ENCODE data around the gene ACBD4.

ACBD4 gene

DNA sequence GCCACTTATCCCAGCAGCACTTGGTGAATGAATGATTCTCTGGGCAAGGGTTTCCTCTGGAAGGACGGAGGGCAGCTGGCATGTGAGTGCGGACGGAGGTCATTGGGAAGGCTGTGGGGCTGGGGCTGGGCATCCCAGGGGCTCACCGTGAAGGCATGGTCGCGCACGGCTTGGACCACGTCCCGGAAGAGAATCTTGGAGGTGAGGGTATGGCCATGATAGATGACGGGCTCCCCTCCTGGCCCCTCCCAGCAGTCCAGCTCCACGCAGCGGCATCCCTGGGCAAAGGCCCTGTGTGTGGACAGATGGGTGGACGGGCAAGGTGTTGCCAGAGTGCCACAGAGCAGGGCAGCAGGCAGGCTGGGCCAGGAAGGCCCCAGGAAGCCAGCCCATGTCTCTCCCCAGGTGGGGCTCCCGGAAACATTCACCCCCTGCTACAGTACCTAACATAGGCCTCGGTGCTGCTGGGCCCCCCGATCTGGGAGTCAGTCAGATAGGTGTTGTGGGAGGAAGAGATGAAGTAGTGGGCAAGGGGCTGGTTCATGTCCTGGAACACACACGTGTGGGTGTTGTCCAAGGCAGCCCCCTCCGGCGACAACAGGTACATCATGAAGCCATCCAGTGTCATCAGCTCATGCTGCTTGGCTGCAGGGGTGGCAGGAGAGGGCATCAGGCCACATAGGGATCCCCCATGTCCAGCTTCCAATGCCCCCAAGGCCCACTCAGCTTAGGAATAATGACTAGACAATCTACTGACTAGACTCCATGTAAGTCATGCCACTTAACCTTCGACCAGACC, 17.4 kb upstream of the ACBD4 start:
- H3K4me3 ChIP-seq (ENCODE audit: low read depth in 1 of 2, low read length in 1 of 2), result no peak overlapping the region
- peaks cover 30% of the 10 kb centered on the region for H3K27me3 ChIP-seq
- TF ChIP-seq CTCF (IDR thresholded peaks at IDR 0.05), result no peak
- H3K36me3 ChIP-seq, result no peaks in the 10 kb centered on the region
- no peaks in the 10 kb centered on the region for H3K4me1 ChIP-seq (ENCODE audit: control insufficient read depth in 1 of 2, insufficient read depth in 1 of 2, low read depth in 1 of 2, low read length in 1 of 2)
- no peak overlapping the region for H3K27ac ChIP-seq
- H3K9me3 ChIP-seq, result no peaks in the 10 kb centered on the region

- H3K36me3 ChIP-seq, result no peaks in the 10 kb centered on the region
- H3K9me3 ChIP-seq, result no peaks in the 10 kb centered on the region
- no peak overlapping the region for H3K4me3 ChIP-seq (ENCODE audit: low read depth in 1 of 2, low read length in 1 of 2)
- peaks cover 30% of the 10 kb centered on the region for H3K27me3 ChIP-seq
- TF ChIP-seq CTCF (IDR thresholded peaks at IDR 0.05), result no peak
- H3K27ac ChIP-seq, result no peak overlapping the region
- H3K4me1 ChIP-seq (ENCODE audit: control insufficient read depth in 1 of 2, insufficient read depth in 1 of 2, low read depth in 1 of 2, low read length in 1 of 2), result no peaks in the 10 kb centered on the region
Observed at GRCh38 chr17:45118691-45119090, 16.8 kb upstream of the ACBD4 start.

- Histone ChIP-seq H3K9me3 (no peaks in the 10 kb centered on the region), H3K4me3 (ENCODE audit: low read depth in 1 of 2, low read length in 1 of 2) (no peak overlapping the region), H3K27me3 (peaks cover 30% of the 10 kb centered on the region), H3K4me1 (ENCODE audit: control insufficient read depth in 1 of 2, insufficient read depth in 1 of 2, low read depth in 1 of 2, low read length in 1 of 2) (no peaks in the 10 kb centered on the region), H3K27ac (no peak overlapping the region), H3K36me3 (no peaks in the 10 kb centered on the region)
- TF ChIP-seq CTCF (IDR thresholded peaks at IDR 0.05), result no peak
Observed at GRCh38 chr17:45119964-45120363, 15.5 kb upstream of the ACBD4 start.

DNA sequence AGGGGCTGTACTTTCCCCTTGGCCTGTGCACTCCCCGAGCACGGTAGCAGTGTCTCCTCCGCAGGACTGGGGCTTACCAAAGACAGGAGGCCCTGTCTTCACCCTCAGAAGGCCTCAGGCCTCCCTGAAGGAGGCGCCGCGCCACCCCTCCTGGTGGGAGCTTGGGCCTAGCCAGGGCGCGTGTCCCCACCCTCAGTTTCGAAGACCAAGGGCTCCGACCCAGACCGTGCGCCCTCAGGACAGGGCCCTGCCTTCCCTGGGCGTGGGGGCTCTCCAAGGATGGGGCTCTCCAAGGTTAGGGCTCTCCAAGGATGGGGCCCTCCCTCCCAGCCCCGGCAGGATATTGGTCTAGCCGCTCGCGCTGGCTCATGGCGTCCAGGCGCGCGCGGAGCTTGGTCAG, 14.9 kb upstream of the ACBD4 start:
- no peak overlapping the region for H3K4me3 ChIP-seq (ENCODE audit: low read depth in 1 of 2, low read length in 1 of 2)
- no peaks in the 10 kb centered on the region for H3K36me3 ChIP-seq
- no peak for TF ChIP-seq CTCF (IDR thresholded peaks at IDR 0.05)
- H3K4me1 ChIP-seq (ENCODE audit: control insufficient read depth in 1 of 2, insufficient read depth in 1 of 2, low read depth in 1 of 2, low read length in 1 of 2), result no peaks in the 10 kb centered on the region
- no peaks in the 10 kb centered on the region for H3K9me3 ChIP-seq
- no peak overlapping the region for H3K27ac ChIP-seq
- H3K27me3 ChIP-seq, result peaks cover 30% of the 10 kb centered on the region

DNA sequence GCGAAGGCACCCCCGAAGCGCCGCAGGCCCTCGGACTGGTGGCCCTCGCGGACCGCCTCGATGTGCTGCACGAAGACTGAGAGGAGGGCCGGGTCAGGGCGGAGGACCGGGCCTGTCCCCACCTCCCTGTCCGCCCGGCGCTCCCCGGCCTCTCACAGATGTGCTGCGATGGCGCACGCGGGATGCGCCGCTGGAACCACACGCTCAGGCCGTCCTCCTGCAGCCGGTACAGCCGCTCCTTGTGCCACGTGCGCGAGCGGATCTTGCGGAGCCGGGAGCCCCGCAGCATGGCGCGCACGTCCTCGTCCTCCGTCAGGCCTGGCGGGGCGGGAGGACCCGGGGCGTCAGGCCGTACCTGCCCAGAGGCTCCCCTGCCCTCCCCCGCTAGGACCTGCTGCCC, 14.4 kb upstream of the ACBD4 start:
- peaks cover 30% of the 10 kb centered on the region for H3K27me3 ChIP-seq
- H3K4me1 ChIP-seq (ENCODE audit: control insufficient read depth in 1 of 2, insufficient read depth in 1 of 2, low read depth in 1 of 2, low read length in 1 of 2), result no peaks in the 10 kb centered on the region
- TF ChIP-seq CTCF (IDR thresholded peaks at IDR 0.05), result no peak
- no peaks in the 10 kb centered on the region for H3K9me3 ChIP-seq
- H3K4me3 ChIP-seq (ENCODE audit: low read depth in 1 of 2, low read length in 1 of 2), result no peak overlapping the region
- H3K27ac ChIP-seq, result no peak overlapping the region
- no peaks in the 10 kb centered on the region for H3K36me3 ChIP-seq

All from neutrophil (primary cell).